ENCODE measurements around the gene TMEM126A.

DNA sequence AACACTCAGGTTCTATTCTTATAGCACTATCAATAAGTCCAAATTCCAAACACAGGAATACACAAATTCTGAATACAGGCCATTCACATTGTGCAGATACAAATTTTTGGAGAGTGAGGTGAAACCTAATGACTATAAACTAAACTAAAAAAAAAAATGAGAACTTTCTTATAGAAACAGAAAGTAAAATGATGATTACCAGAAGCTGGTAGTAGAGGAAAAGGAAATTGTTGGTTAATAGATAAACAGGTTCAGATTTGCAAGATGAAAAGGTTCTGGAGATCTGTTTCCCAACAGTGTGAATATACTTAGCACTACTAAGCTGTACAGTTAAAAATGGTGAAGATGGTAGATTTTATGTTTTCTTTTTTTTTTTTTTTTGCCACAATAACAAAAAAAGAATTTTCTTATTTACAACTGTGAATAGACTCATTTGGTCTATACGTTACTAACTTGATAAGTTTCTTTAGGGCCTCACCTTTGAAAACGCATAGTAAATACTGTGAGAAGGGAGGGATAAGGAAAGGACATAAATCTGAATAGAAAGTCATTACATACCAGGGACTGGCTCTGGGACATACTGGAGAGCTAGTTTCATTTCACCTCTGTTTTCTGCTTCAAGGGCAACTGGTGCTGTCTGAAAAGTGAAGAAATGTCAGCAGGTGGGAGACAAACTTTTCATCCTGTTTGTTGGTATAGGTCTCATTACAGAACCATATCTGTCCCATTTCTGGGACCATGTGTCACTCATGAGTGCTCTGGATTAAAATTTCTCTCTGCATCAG is 52.4 kb downstream of the TMEM126A start:
- TF ChIP-seq, protein P1, sequence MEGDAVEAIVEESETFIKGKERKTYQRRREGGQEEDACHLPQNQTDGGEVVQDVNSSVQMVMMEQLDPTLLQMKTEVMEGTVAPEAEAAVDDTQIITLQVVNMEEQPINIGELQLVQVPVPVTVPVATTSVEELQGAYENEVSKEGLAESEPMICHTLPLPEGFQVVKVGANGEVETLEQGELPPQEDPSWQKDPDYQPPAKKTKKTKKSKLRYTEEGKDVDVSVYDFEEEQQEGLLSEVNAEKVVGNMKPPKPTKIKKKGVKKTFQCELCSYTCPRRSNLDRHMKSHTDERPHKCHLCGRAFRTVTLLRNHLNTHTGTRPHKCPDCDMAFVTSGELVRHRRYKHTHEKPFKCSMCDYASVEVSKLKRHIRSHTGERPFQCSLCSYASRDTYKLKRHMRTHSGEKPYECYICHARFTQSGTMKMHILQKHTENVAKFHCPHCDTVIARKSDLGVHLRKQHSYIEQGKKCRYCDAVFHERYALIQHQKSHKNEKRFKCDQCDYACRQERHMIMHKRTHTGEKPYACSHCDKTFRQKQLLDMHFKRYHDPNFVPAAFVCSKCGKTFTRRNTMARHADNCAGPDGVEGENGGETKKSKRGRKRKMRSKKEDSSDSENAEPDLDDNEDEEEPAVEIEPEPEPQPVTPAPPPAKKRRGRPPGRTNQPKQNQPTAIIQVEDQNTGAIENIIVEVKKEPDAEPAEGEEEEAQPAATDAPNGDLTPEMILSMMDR (conservative IDR thresholded peaks at IDR 0.05; ENCODE audit: low read depth in 2 of 2), result no peak
- no peak for TF ChIP-seq JUNB (IDR thresholded peaks at IDR 0.05; ENCODE audit: unreplicated experiment)

Measured in GM23338 (cell line).